GM12873 (cell line): ENCODE measurements around the gene NPIPB6.

ENCODE experiments used
- TF ChIP-seq, protein P1 (sequence below): IDR thresholded peaks from 2 replicates; pipeline ENCODE4 v1.5.1; 2012; ENCODE audit warnings: low read depth, mild to moderate bottlenecking, moderate library complexity, low read length, control low read depth; ENCODE audit not compliant: insufficient read depth; ENCODE audit errors: missing control alignments

Gene NPIPB6

DNA sequence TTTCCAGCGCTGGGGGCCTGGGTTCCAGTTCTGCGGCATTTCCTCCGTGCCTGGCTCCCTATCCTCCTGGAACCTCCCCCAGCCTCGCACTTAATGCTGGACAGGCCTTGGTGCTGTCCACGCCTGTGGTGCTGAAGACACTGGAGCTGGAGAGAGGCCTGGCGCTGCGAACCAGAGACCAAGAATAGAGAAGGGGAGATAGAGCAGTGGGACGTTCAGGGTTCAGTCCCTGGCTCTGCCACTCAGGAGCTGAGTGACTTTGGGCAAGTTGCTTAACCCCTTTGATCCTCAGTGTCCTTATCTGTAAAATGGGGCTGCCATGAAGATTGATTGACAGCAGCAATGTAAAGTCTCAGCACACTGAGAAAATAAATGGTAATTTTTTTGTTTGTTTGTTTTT is 59.1 kb downstream of the NPIPB6 start:
- TF ChIP-seq, protein P1, sequence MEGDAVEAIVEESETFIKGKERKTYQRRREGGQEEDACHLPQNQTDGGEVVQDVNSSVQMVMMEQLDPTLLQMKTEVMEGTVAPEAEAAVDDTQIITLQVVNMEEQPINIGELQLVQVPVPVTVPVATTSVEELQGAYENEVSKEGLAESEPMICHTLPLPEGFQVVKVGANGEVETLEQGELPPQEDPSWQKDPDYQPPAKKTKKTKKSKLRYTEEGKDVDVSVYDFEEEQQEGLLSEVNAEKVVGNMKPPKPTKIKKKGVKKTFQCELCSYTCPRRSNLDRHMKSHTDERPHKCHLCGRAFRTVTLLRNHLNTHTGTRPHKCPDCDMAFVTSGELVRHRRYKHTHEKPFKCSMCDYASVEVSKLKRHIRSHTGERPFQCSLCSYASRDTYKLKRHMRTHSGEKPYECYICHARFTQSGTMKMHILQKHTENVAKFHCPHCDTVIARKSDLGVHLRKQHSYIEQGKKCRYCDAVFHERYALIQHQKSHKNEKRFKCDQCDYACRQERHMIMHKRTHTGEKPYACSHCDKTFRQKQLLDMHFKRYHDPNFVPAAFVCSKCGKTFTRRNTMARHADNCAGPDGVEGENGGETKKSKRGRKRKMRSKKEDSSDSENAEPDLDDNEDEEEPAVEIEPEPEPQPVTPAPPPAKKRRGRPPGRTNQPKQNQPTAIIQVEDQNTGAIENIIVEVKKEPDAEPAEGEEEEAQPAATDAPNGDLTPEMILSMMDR = no peak

DNA sequence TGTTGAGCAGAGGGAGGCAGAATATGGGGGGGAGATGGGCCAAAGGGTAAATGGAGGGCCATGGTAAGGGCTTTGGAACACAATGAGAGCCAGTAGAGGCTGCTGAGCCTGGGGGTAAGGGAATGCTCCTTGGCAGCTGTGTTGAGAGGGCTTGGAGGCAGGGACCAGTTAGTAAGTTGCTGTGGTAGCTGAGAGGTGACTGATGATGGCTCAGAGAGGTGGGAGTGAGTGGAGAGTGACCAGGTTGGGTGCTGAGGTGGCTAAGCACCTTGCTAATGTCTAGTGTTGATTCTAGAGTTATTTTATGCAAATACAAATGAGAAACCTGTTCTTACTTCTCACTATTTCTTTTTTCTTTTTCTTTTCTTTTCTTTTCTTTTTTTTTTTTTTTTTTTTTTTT is 60.2 kb downstream of the NPIPB6 start:
- TF ChIP-seq, protein P1 = no peak

DNA sequence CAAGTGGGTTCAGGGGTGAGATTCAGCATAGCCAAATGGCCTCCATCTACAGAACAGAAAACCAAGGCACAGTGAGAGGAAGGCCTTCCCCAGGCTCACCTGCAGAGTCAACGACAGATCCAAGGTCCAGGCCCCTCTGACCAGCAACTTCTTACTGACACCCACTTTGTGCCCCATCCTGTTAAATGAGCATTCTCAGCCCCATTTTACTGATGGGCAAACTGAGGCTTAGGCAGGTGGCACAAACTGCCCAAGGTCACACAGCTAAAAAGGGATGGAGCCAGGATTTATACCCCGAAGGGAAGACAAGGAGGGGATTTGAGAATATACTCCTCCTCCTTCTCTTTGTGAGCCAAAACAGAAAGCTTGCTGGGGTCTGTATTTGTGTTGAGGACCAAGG is 61.7 kb downstream of the NPIPB6 start:
- TF ChIP-seq, protein P1 = no peak

DNA sequence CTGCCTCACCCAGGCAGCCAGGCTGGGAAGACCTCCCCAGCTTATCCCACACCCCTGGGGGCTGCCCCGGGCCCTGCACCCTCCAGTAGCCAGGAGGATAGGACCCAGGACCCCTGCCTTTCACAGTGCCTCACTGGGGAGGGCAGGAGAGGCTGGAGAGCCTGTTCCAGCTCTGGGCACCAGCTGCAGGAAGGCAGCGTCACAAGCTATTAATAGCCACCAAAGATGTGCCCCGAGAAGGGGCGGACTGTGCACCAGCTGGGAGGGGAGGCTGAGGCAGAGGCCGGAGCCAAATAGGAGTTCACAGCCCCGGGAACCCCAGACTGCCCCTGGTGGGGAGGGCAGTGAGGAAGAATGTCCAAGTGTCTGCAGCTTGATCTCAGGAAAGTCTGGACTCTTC is 62.2 kb downstream of the NPIPB6 start:
- TF ChIP-seq, protein P1 = no peak

DNA sequence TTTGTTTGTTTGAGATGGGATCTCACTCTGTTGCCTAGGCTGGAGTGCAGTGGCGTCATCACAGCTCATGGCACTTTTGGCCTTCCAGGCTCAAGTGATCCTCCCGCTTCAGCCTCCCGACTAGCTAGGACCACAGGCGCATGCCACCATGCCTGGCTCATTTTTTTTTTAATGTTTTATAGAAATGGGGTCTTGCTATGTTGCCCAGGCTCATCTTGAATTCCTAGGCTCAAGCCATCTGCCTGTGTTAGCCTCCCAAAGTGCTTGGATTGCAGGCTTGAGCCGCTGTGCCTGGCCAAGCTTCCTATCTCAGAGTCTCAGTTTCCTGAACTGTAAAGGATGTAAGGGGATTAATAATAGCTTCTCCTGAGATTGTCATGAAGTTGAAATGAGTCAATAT is 63.0 kb downstream of the NPIPB6 start:
- TF ChIP-seq, protein P1 = no peak

DNA sequence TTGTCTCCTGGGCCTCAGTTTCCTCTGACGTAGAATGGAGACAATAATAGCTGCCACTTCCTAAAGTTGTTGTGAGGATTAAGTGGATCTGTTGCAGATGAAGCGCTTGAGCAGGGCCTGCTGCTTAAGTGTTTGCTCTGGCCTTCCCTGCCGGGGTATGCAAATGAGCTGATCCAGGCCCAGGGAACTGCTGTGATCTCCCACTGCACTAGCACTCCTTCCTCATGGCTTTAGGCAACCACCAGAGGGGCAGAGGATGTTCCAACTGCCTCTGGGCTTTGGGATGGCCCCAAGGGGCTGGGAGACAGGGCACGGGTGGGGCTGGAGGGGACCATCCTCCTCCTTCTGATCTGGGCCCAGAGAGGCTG is 64.8 kb downstream of the NPIPB6 start:
- TF ChIP-seq, protein P1 = no peak

DNA sequence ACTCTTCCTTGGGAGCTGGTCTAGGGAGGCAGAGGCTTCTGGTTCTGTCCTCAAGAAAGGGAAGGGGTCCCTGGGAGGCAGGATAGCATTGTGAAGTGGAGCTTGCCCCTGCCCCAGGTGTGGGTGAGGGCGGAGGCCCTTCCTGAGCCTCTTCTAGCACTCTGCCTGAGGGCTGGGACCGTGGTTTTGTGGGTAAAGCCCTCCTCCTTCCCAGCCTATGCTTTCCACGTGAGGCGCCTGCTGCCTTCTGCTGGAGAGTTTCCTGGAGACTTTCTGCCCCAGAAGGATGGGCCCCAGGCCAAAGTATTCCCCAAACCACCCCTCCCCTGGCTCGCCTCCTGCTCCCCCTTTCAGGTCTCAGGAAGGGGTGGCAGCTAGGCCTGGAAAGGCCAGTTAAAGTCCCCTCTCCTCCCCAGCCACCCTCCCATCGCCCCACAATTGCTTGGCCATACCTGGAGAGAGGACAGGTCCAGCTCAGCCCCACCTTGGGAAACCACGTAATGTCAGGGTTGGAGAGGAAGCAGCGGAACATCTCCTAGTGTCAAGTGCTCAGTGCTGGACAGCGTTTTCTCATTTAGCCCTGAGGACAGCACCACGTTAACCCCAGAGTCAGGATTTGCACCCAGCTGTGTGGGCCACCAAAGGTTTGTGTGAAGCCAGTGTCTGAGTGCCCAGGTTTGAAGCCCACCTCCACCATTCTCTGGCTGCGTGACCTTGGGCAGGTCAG is 65.4 kb downstream of the NPIPB6 start:
- TF ChIP-seq, protein P1 = no peak
